Glomerular visceral epithelial cell (primary cell): ENCODE measurements around the gene TEPSIN.
A peak's percentile ranks its signal among the peaks of the same experiment; 100 is the strongest.

Experiments
- DNase-seq: peaks from one replicate; pipeline ENCODE4 v3.0.0-alpha.2; 2016; ENCODE audit errors: extremely low spot score

Gene TEPSIN

GRCh38 chr17:81267390-81268067 is 28.7 kb upstream of the TEPSIN start:
- no peak for DNase-seq

- no peak for DNase-seq
Observed at GRCh38 chr17:81265576-81265975, 26.7 kb upstream of the TEPSIN start.

- no peak for DNase-seq
Observed at GRCh38 chr17:81264640-81265039, 25.8 kb upstream of the TEPSIN start.

- no peak for DNase-seq
Observed at GRCh38 chr17:81263371-81264181, 24.7 kb upstream of the TEPSIN start.

GRCh38 chr17:81261582-81262336 is 22.9 kb upstream of the TEPSIN start:
- DNase-seq: no peak

- DNase-seq: no peak
Observed at GRCh38 chr17:81261096-81261495, 22.2 kb upstream of the TEPSIN start.

- no peak for DNase-seq
Observed at GRCh38 chr17:81260641-81261040, 21.8 kb upstream of the TEPSIN start.

- no peak for DNase-seq
Observed at GRCh38 chr17:81260171-81260570, 21.3 kb upstream of the TEPSIN start.

- DNase-seq: no peak
Observed at GRCh38 chr17:81259058-81259605, 20.3 kb upstream of the TEPSIN start.

GRCh38 chr17:81258292-81258691 is 19.4 kb upstream of the TEPSIN start:
- DNase-seq: no peak

- no peak for DNase-seq
Observed at GRCh38 chr17:81257533-81257932, 18.7 kb upstream of the TEPSIN start.

- DNase-seq: peak; percentile 88
Observed at GRCh38 chr17:81256616-81257015, 17.8 kb upstream of the TEPSIN start.

GRCh38 chr17:81254955-81255717 is 16.3 kb upstream of the TEPSIN start:
- DNase-seq: peak; percentile 84

GRCh38 chr17:81253358-81254131 is 14.7 kb upstream of the TEPSIN start:
- peak; percentile 37 for DNase-seq

GRCh38 chr17:81252987-81253329 is 14.1 kb upstream of the TEPSIN start:
- DNase-seq: no peak

GRCh38 chr17:81252326-81252986 is 13.6 kb upstream of the TEPSIN start:
- no peak for DNase-seq

GRCh38 chr17:81251709-81252301 is 12.9 kb upstream of the TEPSIN start:
- no peak for DNase-seq

- no peak for DNase-seq
Observed at GRCh38 chr17:81251094-81251708, 12.3 kb upstream of the TEPSIN start.

- no peak for DNase-seq
Observed at GRCh38 chr17:81250286-81251093, 11.6 kb upstream of the TEPSIN start.
